Glomerular endothelial cell (primary cell): ENCODE data around the gene POLR2L. TPM values are rescaled to one million over a fixed set of nuclear protein-coding genes. Genes with fewer than 3 reads are reported as not detected.

ENCODE experiments used
- DNase-seq: peaks from one replicate; pipeline ENCODE4 v3.0.0-alpha.2; 2011; ENCODE audit warnings: low read depth, low spot score; ENCODE audit errors: extremely low read depth
- total RNA-seq: library from RNA; depleted of rRNA; stranded (reverse); fragments of >200 nt; gene quantifications from 2 replicates; pipeline ENCODE4 v1.2.3, GENCODE V29; 2015

The POLR2L gene
- total RNA-seq = 125 and 145 TPM in 2 replicates

DNA sequence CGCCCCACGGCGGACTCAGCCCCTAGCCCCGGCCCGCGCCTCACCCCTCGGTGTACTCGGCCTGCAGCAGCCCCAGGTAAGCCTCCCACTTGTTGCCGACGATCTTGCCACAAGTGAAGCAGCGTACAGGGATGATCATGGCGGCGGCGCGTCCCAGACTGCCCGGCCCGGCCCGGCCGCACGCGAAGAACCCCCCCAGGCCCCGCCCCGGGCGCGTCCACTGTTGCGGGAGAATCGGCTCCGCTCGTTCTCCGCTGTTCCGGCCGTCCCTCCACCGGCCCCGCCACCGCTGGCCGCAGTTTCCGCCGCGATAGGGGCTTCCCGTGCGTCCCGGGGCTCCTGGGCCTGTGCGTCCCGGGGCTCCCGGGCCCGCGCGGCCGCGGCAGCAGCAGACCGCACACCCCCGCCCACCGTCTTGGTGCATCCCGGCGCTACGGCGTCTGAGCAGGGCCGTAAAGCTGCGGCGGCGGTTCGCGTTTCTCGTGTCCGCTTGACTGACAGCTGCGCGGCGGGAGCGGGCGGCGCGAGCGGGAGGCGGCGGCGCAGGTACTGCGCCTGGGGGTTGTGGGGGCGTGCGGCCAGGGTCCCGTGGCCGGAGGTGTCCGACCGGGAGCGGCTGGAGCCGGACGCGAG lies at the start of gene POLR2L, which contains the start of gene TSPAN4:
POLR2L (minus strand) TSS at position 160 of the 633 bp plus-strand sequence; CDS start at position 139, 21 bp downstream.
TSPAN4 (plus strand) TSS at position 483 of the 633 bp plus-strand sequence. CDS start 7,453 bp downstream, outside the sequence.
- no peak for DNase-seq

DNA sequence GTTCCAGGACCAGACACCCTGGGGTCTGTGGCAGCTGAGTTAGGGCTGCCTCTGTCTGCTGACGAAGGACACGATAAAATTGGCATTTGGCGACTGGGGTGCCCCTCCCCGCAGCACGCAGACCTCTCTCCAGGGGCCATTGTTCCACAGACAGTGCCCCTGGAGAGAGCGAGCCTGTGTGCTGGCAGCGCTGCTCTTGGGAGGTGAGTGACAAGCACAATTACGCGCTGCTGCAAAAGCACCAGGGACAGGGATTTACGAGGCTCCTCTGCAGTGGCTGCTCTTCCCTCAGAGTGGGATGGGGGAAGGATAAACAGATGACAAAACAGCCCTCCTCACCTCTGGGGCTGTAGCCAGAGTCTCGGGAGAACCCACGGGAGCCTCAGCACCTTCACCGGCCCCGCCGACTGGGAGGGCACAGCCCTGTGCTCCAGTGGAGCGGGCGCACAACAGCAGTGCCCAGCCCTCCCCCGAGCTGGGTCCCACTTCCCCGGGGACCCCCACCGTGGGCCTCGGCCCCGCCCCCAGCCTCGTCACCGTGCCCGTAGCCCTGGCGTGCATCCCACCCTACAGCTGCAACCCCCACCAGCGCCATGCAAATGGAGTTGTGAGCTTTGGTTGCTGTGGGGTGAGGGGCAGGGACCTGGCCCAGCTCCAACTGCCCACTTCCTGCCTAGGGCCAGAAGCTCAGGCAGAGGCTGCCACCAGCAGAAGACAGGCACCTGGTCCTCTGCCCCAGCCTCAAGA lies 48.6 kb upstream of the POLR2L start:
- DNase-seq = no peak

DNA sequence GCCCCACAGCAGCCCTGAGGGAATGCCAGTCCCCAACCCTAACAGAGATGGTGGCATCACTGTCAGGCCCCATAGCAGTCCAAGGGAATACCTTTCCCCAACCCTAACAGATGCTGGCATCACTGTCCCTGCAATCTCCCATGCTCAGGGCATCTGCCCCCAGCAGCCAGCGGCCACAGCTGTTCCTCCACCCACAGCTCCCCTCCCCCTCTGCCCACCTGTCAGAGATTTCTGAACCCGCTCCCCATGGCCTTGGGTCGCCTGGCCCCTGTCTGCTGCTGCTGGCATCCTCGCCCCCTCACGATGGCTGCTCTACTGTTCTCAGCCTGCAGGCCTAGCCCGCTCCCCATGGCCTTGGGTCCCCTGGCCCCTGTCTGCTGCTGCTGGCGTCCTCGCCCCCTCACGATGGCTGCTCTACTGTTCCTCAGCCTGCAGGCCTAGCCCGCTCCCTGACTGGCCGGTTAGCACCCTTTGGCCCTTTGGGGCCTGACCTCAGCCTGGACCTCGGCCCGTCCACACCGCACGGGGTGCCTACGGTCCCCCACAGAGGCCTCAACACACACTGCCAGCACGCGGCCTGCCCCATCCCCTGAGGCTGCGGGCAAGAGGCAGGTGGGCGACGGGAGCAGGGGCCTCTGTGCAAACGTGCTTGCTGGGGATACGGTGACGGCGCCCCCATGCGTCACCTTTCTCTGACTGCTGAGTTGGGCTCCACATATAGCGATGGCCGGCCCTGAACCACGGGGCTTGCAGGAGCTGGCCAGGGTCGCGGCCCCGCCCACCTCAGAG lies 47.6 kb upstream of the POLR2L start:
- DNase-seq = no peak

DNA sequence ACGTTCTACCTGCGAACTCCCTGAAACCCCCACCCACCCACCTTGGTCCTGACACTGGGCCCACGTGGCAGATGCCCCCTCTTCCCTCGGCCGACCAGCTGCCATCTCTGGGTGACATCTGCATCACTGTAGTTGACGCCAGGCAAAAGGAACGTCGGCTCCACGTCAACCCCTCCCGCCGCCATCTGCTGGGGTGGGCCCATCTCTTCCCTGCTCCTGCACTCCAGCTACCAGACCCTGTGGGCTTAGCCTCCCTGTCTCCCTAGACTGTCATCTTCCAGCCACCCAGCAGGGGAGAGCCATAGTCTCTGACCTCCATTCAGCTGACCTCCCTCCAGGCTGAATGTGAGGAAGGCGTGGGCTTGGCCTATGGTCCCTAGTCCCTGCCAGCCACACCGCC lies 46.9 kb upstream of the POLR2L start:
- DNase-seq = no peak

DNA sequence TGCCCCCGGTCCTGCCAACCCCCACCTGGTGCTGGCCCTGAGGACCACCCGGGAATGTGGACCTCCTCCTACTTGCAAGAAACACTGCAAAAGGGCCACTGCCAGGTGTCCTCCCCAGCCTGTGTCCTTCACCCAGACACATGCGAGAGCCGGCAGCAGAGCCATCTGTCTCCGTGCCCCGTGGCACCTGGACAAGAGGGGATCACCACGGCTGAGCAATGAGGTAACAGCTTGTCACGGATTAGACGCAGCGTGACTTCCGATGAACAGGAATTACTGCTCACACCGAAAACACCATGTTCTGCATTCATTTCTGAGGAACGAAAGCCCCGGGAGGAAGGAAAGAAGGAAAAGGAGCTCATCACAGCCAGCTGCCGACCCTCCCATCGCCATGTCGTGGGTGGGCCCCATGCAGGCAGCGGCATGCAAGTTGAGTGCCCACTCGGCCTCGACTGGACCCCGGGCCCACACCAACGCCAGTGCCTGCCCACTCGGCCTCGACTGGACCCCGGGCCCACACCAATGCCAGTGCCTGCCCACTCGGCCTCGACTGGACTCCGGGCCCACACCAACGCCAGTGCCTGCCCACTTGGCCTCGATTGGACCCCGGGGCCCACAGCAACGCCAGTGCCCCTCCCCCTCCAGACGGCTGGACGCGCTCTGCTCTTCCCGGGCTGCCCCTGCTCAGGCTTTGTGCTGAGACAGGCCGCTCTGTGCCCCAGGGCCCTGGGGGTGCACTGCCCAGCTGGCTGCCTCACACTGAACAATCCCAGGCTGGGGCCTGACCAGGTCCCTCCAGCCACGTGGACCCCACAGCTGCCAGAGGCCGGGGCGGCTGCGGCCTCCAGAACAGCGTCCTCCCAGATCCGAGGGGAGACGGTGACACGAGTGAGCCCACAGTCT lies 46.2 kb upstream of the POLR2L start:
- DNase-seq = no peak

DNA sequence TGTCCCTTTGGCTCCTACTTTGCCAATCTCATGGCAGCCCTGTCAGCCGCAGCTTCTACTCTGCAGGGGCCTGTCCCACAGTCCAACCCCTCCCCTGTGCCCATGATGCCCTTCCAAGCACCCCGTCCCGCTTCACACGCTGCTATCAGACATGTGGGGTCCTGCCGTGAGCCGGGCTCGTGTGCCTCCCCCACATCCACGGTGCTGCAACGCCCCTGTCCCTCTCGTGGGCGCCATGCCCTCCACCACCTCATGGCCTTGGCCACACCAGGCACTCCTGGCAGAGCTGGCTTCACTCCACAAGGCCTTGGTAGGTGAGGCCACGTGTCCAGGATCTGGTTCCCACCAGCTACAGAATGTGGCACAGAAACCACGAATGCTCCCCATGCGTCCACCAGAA lies 45.3 kb upstream of the POLR2L start:
- no peak for DNase-seq

DNA sequence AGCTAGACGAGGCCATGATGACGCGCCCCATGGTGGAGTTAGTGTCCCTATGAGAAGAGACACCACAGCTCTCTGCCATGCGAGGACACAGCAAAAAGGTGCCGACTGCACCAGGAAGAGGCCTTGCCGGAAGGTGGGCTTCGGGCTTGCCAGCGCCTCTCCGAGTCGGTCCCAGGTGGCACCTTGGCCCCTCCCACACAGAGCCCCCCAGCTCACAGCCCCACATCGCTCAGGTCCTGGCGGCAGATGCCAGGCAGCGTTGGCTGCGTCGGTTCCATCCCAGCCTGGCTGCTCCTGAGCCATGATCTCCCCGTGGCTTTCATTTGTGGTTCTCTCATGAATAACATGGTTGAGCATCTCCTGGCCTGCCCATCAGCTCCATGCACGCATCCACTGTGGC lies 44.2 kb upstream of the POLR2L start:
- DNase-seq = no peak

DNA sequence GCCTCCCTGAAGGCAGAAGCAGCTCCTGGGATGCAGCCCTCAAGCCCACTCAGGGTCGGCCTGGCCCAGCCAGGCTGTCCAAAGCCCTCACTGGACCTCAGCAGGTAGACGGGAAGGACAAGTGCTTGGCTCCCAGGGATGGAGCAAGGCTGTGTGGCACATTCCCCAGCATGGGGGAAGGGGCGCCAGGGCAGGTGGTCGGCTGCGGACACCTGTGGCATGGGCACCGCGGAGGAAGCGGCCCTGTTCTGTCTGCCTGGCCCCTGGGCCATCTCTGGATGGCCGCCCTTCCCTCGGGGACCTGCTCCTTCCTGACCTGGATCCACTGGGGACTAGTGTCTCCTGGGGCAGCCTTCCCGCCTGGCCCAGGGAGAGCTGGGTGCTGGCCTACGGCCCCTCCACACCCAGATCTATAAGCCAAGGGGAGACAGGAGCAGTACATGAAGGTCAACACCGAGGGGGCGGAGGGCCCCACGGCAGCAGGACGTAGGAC lies 42.3 kb upstream of the POLR2L start:
- no peak for DNase-seq

DNA sequence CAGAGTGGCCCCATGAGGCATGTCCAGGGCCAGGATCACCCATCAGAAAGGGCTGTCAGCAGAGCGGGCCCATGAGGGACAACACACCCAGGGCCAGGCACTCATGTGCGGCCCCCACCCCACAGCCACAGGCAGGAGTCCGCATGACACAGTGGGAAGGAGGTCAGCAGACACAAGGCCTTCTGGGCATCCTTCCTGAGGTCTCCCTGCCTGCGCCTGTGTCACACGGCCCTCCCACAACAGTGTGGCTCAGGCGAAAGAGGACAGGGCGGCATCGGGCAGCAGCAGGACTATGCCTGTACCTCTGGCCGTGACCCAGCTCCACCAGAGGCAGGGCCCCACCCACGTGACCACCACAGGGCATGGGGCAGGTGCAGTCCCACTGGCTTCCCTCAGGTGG lies 41.2 kb upstream of the POLR2L start:
- DNase-seq = no peak

DNA sequence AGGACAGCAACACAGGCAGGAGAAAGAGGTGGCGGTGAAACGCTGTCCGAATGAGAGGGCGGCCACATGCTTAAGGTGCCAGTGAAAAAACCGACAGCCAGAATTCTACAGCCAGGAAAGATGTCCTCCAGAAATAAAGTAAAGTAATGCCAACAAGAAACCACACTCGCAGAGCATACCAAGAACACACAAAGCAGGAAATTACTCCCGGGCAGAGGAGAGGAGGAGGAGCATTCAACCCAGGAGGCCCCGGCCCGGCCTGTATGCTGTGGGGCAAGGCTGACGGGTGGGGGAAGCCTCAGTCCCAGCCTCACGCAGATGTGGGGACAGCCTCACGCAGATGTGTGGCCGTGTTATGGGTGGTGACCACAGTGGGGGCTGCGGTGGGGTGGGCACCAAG lies 40.3 kb upstream of the POLR2L start:
- no peak for DNase-seq

DNA sequence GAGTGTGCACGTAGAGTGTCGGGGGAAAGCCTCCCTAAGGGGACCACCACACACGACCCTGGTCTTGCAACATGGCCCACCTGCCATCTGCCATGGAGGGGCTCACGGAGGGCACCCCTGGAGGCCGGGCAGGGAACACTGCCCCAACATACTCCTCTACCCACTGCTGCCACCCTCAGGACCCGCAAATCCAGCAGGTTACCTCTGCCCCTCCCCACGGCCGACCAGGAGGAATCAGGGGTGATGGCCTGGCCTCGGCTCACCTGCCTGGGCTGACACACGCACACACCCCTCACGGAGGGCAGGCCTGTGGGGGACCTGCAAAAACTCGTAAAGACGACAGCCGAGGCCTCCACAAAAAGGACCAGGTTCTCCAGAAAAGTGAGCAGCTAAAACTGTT lies 38.1 kb upstream of the POLR2L start:
- DNase-seq = no peak

DNA sequence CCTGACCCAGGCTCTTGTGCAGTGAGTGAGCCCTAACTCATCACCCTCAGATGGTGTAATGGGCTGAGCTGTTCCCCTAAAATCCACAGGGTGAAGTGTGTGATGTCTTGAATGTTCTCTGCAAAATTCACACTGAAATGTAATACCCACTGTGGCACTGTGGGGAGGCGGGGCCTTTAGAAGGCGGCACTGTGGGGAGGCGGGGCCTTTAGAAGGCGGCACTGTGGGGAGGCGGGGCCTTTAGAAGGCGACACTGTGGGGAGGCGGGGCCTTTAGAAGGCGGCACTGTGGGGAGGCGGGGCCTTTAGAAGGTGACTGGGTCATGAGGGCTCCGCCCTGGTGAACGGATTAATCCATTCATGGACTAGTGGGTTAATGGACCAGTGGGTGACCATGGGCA lies 35.2 kb upstream of the POLR2L start:
- no peak for DNase-seq

DNA sequence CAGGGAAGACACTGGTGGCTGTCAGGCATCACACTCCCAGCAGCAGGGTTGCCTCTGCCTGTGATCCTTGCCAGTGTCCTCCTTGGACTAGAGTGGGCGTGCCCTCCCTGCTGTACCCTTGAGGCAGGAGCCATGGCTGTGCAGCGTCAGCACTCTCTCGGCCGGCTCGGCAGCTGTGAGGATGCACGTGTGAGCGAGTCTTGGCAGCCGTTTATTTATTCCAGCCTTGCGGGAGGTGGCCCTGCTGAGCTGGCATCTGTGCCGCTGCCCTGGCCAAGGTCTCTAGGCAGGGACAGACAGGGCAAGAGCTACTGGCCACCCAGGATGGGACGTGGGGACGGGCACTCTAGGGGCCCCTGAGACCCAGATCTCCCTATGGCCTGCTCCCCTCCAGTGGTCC lies 34.2 kb upstream of the POLR2L start:
- no peak for DNase-seq

DNA sequence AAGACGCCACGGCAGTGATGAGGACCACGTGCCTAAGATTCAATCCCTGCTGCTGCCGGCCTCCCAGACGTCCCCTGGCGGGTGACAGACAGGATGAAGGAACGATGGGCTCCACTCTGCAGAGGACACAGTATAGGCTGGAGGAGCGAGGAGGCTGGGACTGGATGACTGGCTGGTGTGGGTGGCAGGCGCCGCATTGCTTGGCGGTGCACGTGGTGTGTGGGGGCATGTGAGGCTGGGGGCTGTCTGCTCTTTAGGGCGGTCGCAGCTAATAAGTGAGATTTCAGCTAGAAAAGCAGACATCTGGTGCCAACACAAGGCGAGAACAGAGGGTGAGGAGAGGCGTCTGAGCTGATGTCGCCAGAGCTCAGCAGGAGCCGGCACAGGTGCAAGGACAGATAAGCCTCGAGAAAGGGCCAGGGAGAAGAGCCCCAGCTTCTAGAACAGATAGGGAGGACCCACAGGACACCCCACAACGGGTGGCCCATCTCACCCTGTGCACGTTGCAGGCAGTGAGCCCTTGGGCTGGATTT lies 33.5 kb upstream of the POLR2L start:
- no peak for DNase-seq

DNA sequence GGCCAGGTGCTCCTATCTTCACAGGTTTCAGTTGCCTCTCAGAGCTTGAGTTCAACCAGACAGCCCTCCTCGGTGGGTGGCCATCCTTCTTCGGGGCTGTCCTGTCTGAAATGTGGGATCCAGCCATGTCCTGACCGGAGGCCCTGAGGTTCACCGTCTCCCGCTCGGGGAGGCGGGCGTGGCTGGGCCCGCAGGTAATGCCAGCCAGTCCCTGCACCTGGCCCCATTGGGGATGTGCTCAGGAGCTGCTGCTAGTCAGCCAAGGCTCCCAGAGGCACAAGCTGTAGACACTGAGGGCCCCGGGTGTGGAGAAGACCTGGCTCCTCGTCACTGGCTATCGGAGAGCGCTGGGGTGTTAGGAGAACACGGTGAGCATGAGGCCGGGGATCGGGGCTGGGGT lies 32.9 kb upstream of the POLR2L start:
- no peak for DNase-seq

DNA sequence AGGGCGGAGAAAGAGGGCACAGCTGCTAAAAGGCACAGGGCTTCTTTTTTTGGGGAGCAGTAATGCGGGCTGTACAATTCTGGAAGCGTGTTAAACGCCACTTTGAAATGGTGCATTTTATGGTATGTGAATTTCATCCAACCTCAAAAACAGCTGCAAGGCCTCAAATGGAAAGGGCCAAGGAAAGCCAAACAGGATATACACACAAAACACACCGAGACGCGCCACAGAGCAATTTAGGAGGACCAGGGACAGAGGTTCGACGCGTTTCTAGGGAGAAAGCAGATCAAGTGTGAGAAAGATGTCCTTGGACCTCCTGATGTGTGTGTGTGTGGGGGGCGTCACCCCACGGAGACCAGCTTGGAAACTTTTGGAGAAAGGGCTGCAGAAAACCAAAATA lies 31.4 kb upstream of the POLR2L start:
- DNase-seq = no peak

DNA sequence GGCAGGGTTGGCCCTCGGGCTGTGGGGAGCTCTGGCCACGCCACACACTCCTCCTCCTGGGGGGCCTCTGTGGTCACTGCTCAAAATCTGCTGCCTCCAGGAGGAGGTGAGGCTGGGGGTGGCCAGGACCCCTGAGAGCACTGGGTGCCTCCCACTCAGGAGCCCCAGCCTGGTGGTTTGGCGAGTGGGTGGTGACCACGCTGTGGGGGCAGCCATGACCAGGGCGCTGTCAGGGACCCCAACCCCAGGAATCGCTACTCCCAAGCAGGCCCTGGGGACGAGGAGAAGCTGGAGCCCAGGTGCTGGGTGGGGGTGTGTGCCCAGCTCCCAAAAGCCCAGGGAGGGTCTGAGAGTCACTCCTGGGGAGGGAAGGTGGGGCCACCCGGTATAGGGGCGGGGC lies 30.5 kb upstream of the POLR2L start:
- DNase-seq = no peak

DNA sequence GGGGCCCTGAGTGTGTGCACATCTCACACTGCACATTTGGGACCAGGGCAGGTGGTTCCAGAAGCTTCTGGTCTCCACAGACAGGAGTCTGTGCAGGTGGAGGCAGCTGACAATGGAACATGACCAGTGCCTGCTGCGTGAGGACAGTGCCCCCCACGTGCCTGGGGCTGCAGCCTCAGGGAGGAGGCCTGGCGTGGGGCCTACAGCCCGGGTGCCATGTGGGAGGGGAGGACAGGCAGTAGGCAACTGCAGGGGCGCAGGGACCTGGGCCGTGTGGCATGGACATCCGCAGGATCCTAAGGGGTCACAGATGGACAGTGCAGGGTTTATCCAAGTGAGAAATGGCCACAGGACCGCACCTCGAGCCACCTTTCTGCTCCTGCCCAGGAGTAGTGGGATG lies 29.1 kb upstream of the POLR2L start:
- DNase-seq = no peak

DNA sequence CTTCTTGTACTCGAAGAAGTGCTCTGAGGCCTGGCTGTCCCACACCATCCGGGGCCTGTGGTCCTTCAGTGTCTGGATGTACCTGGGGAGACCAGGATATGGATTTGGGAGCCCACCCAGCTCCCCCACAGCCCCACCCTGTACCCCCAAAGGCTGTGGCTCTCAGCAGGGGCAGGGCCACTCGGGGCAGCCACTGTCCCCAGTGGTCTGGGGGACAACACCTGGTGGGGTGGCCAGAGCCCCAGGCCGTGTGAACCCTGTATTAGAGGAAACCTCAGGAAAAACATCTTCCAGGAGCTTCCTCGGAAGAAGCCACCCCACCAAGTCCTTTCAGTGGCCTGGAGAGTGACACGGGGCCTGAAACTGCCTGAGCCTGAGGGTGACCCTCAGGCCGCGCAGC lies 28.1 kb upstream of the POLR2L start:
- DNase-seq = no peak

DNA sequence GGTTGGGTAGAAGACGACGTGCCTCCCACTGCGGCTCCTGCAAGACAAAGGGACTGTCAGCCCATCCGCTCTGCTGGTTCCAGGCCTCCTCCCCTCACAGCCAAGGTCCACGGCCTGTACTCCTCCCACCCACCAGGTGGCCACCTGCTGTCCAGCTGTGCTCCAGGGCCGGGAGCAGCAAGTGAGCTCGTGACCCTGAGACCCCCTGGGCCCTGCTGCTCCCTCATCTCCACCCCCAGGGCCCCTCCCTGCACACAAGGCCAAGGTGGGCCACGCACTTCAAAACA lies 27.7 kb upstream of the POLR2L start:
- no peak for DNase-seq
